Renal cortex interstitium (tissue), 3 donors: Measurements from ENCODE around the gene PSMB1. TPM values are rescaled to one million over a fixed set of nuclear protein-coding genes. Genes with fewer than 3 reads are reported as not detected.

ENCODE experiments used
- polyA plus RNA-seq, 3 donors: library from polyadenylated mRNA; unstranded; fragments of 120-200 nt; gene quantifications; one replicate each; pipeline ENCODE4 v1.2.1, GENCODE V29; 2013; ENCODE audit not compliant: insufficient read length in 3 of 3

The PSMB1 gene
- polyA plus RNA-seq, 3 donors, result 185 to 233 (median 215) TPM

Other genes starting within 250 kb of the PSMB1 start
- gene FAM120B, start 246.5 kb downstream of the PSMB1 start, polyA plus RNA-seq, result 10 to 100 TPM; 36.9 to 37.8 (median 37.3) TPM
- gene TBP, start 1.1 kb upstream of the PSMB1 start, polyA plus RNA-seq, result 10 to 100 TPM; 20.8 to 28.8 (median 22.9) TPM
- 10 to 100 TPM; 70.7 to 84.3 (median 71.5) TPM for gene PDCD2, start 31.3 kb upstream of the PSMB1 start, polyA plus RNA-seq